DOHH2 (cell line): ENCODE results near the gene IL17REL.
"Not testable (repeated sequence)": the region's sequence is repeated elsewhere in the genome, so short reads cannot be mapped to it uniquely, and the experiment has no call there.

Source experiments
- CTCF ChIP-seq: fragments of 200-600 bp; sonication (generic); IDR thresholded peaks from one replicate; pipeline ENCODE4 v1.5.1; 2014; ENCODE audit warnings: antibody characterized with exemption, mild to moderate bottlenecking, low read depth, low read length; ENCODE audit not compliant: poor library complexity, severe bottlenecking
- EZH2phosphoT487 ChIP-seq: fragments of 200-600 bp; sonication (generic); IDR thresholded peaks from 2 replicates; pipeline ENCODE4 v1.6.1; 2017; ENCODE audit warnings: borderline replicate concordance, mild to moderate bottlenecking, antibody characterized with exemption, low read length, moderate library complexity, mixed read lengths

- TF ChIP-seq CTCF, EZH2phosphoT487: not testable (repeated sequence)
Observed at GRCh38 chr22:49945042-49945794, 67.3 kb downstream of the IL17REL start.
